Memory B cell (primary cell): ENCODE data around the gene NEK10.
A peak's percentile ranks its signal among the peaks of the same experiment; 100 is the strongest.
"Not testable (repeated sequence)": the region's sequence is repeated elsewhere in the genome, so short reads cannot be mapped to it uniquely, and the experiment has no call there.

Experiments
- ATAC-seq: fragments of 150-1000 bp; cut with Tn5 transposase; 2 replicates; pipeline ENCODE4 v1.10.0; 2021; ENCODE audit warnings: low read depth, mild to moderate bottlenecking, moderate library complexity
- DNase-seq, 2 donors: peaks; one replicate each; pipeline ENCODE4 v3.0.0; 2022; ENCODE audit warnings: low spot score in 2 of 2
- H3K27ac Mint-ChIP-seq: one replicate; pipeline ENCODE4 v1.8.0; 2022; ENCODE audit warnings: mild to moderate bottlenecking, moderate library complexity, mixed read lengths
- H3K27me3 Mint-ChIP-seq: one replicate; pipeline ENCODE4 v1.8.0; 2022; ENCODE audit warnings: mixed read lengths
- H3K36me3 Mint-ChIP-seq: one replicate; pipeline ENCODE4 v1.8.0; 2022; ENCODE audit warnings: mild to moderate bottlenecking, mixed read lengths
- H3K4me1 Mint-ChIP-seq: one replicate; pipeline ENCODE4 v1.8.0; 2022; ENCODE audit warnings: mixed read lengths
- H3K4me3 Mint-ChIP-seq: one replicate; pipeline ENCODE4 v1.8.0; 2022; ENCODE audit warnings: mild to moderate bottlenecking, moderate library complexity, mixed read lengths
- H3K9me3 Mint-ChIP-seq: one replicate; pipeline ENCODE4 v1.8.0; 2022; ENCODE audit warnings: mixed read lengths

NEK10 gene

DNA sequence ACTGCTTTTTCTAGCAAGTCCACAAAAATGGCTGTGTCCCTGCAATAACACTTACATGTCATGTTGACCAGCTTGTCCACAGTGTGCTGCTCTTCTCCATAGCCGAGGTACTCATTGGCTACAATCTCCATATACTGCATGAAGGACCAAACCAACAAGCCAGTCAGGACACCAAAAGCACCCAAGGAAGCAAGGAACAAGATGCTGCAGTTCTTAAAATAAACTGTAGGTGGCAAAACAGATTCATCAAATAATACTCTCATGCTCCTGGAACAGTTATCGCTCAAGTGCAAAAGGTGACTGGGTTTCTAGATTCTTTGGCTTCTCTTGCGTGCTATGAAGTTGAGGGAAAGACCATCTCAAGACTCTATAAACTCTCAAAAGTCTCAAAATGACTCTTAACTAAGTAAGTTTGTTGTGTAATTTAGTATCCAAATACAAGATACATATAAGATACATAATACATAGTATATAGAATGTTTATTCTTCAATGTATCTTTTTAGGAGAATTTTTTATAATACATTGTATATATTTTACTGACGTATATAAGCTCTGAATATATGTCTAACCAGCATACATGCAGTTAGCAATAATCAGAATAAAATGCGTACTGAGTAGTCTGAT, 57.0 kb downstream of the NEK10 start:
- Mint-ChIP-seq H3K27ac (no peak overlapping the region), H3K36me3 (no peaks in the 10 kb centered on the region), H3K4me3 (no peak overlapping the region), H3K4me1 (no peaks in the 10 kb centered on the region), H3K9me3 (no peaks in the 10 kb centered on the region), H3K27me3 (peaks cover 2% of the 10 kb centered on the region)
- ATAC-seq = peak; percentile 54
- peak; percentile 10 to 25 for DNase-seq

GRCh38 chr3:27311400-27311799, 57.8 kb downstream of the NEK10 start:
- ATAC-seq (no peak), DNase-seq (no peak)
- Mint-ChIP-seq H3K4me1 (no peaks in the 10 kb centered on the region), H3K4me3 (no peak overlapping the region), H3K27ac (no peak overlapping the region), H3K27me3 (peaks cover 2% of the 10 kb centered on the region), H3K36me3 (no peaks in the 10 kb centered on the region), H3K9me3 (no peaks in the 10 kb centered on the region)

DNA sequence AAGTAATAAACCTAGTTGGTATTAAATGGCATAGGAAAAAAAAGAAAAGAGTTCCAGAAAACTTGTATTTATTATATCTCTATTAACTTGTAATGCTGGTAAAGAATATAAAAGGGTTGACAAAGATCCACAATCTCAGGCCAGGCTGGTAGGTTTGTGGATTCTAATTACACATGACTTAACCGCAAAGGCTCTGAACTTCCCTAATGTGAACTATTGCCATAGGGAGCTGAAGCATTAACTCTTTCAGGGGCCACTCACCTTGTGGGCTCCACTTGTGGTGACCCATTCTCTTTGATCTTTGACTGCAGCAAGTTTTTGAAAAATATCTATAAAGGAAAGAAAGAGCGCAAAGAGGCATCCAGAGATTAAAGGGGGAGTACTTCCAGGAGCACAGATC, 58.5 kb downstream of the NEK10 start:
- ATAC-seq (no peak), DNase-seq (no peak)
- Mint-ChIP-seq H3K27me3 (peaks cover 2% of the 10 kb centered on the region), H3K27ac (no peak overlapping the region), H3K4me3 (no peak overlapping the region), H3K4me1 (no peaks in the 10 kb centered on the region), H3K36me3 (no peaks in the 10 kb centered on the region), H3K9me3 (no peaks in the 10 kb centered on the region)

DNA sequence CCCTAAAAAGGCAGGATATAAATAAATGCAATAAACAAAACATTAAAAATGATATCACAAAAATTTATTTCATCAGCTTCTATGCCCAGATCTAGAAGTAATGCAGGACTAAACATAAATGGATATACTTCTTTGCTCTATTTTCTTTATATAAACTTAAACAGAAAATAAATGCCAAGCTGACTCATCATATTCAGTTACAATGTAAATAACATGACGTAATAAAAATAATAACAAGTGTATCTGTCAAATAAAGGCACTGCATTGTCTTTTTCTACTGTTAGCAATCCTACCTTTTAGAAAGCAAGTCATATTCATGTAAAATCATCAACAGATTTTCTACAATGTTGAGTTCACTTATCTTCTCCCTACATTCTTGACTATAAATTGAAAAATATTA, 61.6 kb downstream of the NEK10 start:
- no peak overlapping the region for H3K4me3 Mint-ChIP-seq
- H3K27ac Mint-ChIP-seq = no peak overlapping the region
- DNase-seq = no peak
- H3K4me1 Mint-ChIP-seq = no peaks in the 10 kb centered on the region
- ATAC-seq = no peak
- no peaks in the 10 kb centered on the region for H3K9me3 Mint-ChIP-seq
- peaks cover 2% of the 10 kb centered on the region for H3K27me3 Mint-ChIP-seq
- peaks cover 2% of the 10 kb centered on the region for H3K36me3 Mint-ChIP-seq

DNA sequence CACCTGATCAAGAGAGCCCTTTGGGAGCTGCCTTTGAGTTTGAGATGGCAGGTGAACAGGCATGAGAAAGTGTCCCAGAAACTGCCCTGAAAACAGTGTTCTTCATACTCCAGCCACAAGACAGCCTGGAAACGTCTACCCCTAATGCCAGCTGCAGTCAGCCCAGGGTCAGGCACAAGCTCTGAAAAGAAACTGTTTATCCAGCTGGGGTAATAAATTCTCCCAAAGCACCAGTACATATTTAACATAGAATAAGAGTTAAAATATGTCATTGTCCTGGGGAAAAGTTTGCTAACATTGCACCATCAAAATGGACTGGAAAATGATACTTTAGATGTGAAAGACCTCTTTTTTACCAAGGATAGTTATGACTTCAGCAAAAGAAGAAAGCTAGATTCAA, 66.3 kb downstream of the NEK10 start:
- DNase-seq = no peak
- Mint-ChIP-seq H3K36me3 (peaks cover 24% of the 10 kb centered on the region), H3K27ac (no peak overlapping the region), H3K9me3 (peaks cover 7% of the 10 kb centered on the region), H3K4me1 (no peaks in the 10 kb centered on the region), H3K4me3 (no peak overlapping the region), H3K27me3 (no peaks in the 10 kb centered on the region)
- ATAC-seq = no peak

GRCh38 chr3:27298981-27299380, 70.2 kb downstream of the NEK10 start:
- not testable (repeated sequence) for DNase-seq, ATAC-seq, H3K27me3 Mint-ChIP-seq, H3K9me3 Mint-ChIP-seq, H3K27ac Mint-ChIP-seq, H3K4me3 Mint-ChIP-seq, H3K4me1 Mint-ChIP-seq
- H3K36me3 Mint-ChIP-seq = peaks cover 24% of the 10 kb centered on the region

- DNase-seq (no peak), ATAC-seq (no peak)
- Mint-ChIP-seq H3K9me3 (peaks cover 5% of the 10 kb centered on the region), H3K4me1 (peaks cover 3% of the 10 kb centered on the region), H3K36me3 (peaks cover 6% of the 10 kb centered on the region), H3K4me3 (no peak overlapping the region), H3K27me3 (no peaks in the 10 kb centered on the region), H3K27ac (no peak overlapping the region)
Measured at GRCh38 chr3:27293939-27294338, 75.2 kb downstream of the NEK10 start.

GRCh38 chr3:27290760-27291159, 78.4 kb downstream of the NEK10 start:
- DNase-seq (no peak), ATAC-seq (no peak)
- H3K4me1 Mint-ChIP-seq = peaks cover 3% of the 10 kb centered on the region
- H3K27me3 Mint-ChIP-seq = no peaks in the 10 kb centered on the region
- no peaks in the 10 kb centered on the region for H3K9me3 Mint-ChIP-seq
- H3K4me3 Mint-ChIP-seq = no peak overlapping the region
- no peaks in the 10 kb centered on the region for H3K36me3 Mint-ChIP-seq
- H3K27ac Mint-ChIP-seq = no peak overlapping the region

DNA sequence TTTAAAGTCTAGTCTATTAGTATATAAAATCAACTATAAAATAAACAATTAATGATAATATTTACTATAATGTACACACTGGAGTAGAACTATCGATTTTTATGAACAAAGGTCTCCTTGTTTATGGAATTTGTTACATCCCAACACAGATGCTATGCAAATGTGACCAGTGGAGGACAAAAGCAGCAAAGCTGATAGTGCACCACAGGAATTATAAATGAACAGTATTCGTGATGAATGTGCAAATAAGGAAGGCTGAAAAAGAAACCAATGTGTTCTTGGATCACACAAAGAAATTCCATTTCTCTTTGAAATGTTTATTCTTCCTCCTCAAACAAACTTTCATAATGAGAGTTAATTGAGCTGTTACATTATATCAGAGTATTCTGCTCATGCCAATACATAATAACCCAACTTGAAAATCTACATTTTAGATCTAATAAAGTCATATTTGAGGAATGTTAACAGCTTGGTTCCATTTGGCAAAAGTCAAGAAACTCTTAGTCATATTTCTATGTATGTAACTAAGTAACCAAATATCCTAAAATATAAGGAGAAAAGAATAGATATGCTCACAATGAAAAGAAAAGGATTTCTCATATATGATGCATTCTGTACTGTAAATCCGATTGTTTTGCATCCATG, 79.3 kb downstream of the NEK10 start:
- no peak overlapping the region for H3K27ac Mint-ChIP-seq
- DNase-seq = no peak
- H3K4me3 Mint-ChIP-seq = no peak overlapping the region
- H3K36me3 Mint-ChIP-seq = no peaks in the 10 kb centered on the region
- no peaks in the 10 kb centered on the region for H3K9me3 Mint-ChIP-seq
- peaks cover 3% of the 10 kb centered on the region for H3K4me1 Mint-ChIP-seq
- ATAC-seq = no peak
- H3K27me3 Mint-ChIP-seq = no peaks in the 10 kb centered on the region

GRCh38 chr3:27287052-27287451, 82.1 kb downstream of the NEK10 start:
- no peaks in the 10 kb centered on the region for H3K36me3 Mint-ChIP-seq
- no peaks in the 10 kb centered on the region for H3K27me3 Mint-ChIP-seq
- no peaks in the 10 kb centered on the region for H3K9me3 Mint-ChIP-seq
- DNase-seq (no peak), ATAC-seq (no peak)
- H3K4me3 Mint-ChIP-seq = no peak overlapping the region
- peaks cover 3% of the 10 kb centered on the region for H3K4me1 Mint-ChIP-seq
- H3K27ac Mint-ChIP-seq = no peak overlapping the region

DNA sequence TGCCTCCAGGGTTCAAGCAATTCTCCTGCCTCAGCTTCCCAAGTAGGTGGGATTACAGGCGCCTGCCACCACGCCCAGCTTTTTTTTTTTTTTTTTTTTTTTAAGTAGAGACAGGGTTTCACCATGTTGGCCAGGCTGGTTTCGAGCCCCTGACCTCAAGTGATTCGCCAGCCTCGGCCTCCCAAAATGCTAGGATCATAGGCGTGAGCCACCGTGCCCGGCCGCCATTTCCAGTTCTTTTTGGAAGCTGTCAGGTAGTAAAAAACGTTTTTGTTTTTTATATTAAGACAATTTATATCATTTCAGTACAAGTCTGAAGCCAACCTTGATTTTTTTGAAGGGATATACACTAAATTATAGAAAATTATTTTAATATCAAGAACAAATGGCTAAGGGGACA, 82.7 kb downstream of the NEK10 start:
- not testable (repeated sequence) for H3K27me3 Mint-ChIP-seq, H3K9me3 Mint-ChIP-seq, H3K27ac Mint-ChIP-seq, DNase-seq, H3K4me3 Mint-ChIP-seq, ATAC-seq, H3K36me3 Mint-ChIP-seq, H3K4me1 Mint-ChIP-seq

DNA sequence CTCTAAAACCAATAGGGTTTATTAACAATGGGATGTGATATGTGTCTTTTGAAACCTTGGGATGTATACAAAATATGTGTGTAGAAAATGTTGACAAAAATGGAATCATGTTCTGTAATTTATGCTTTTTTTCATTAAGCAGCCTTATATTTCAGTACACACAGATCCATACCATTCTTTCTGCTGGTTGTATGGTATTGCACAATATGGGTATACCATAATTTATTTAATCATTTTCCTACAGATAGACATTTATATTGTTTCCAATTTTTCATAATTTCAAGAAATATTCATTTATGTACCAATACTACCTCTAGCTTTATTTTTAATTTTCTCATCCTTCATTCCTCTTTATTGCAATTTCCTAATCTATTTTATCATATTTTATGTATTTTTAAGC, 83.5 kb downstream of the NEK10 start:
- Mint-ChIP-seq H3K4me1 (peaks cover 2% of the 10 kb centered on the region), H3K36me3 (peaks cover 3% of the 10 kb centered on the region), H3K9me3 (peaks cover 7% of the 10 kb centered on the region), H3K27ac (no peak overlapping the region), H3K27me3 (no peaks in the 10 kb centered on the region), H3K4me3 (no peak overlapping the region)
- ATAC-seq (no peak), DNase-seq (no peak)

- ATAC-seq = no peak
Measured at GRCh38 chr3:27281671-27282150, 87.5 kb downstream of the NEK10 start.

DNA sequence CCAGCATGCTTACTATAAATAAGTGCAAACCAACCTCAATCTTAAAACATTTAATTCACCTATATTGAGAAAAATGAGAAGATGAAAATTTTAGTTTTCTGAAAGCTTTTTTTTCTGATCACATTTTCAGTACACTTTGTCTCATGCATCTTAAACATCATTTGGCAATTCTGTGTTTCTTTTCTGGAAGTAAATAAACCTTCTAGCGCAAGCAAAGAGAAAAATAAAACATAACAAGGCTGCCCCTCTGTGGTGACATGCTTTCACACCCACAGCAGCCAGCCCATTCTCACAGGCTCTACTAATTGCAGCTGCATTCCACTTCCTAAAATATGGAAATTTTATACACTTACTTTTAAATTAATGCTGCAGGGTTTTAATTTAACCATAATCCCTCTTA, 90.1 kb downstream of the NEK10 start:
- Mint-ChIP-seq H3K36me3 (peaks cover 3% of the 10 kb centered on the region), H3K9me3 (peaks cover 7% of the 10 kb centered on the region), H3K27me3 (peaks cover 3% of the 10 kb centered on the region), H3K4me3 (no peak overlapping the region), H3K4me1 (no peaks in the 10 kb centered on the region), H3K27ac (no peak overlapping the region)
- DNase-seq (no peak), ATAC-seq (no peak)

More at GRCh38 chr3:27281671-27282150, 87.5 kb downstream of the NEK10 start:
- Mint-ChIP-seq H3K4me3 (no peak overlapping the region), H3K4me1 (no peaks in the 10 kb centered on the region), H3K27ac (no peak overlapping the region), H3K9me3 (peaks cover 7% of the 10 kb centered on the region), H3K27me3 (peaks cover 3% of the 10 kb centered on the region), H3K36me3 (peaks cover 3% of the 10 kb centered on the region)
- DNase-seq = no peak
